MCF 10A (cell line): ENCODE results near the gene TUBGCP2. TPM values are rescaled to one million over a fixed set of nuclear protein-coding genes. Genes with fewer than 3 reads are reported as not detected.
A peak's percentile ranks its signal among the peaks of the same experiment; 100 is the strongest.

Experiments used
- Bru-seq: library from RNA; stranded (reverse); fragments of 400-500 nt; gene quantifications from one replicate; lab custom pipeline; 2021; lab: Mats Ljungman, UMichigan
- BruChase-seq, 2 experiments: library from RNA; stranded (reverse); fragments of 400-500 nt; gene quantifications; one replicate each; lab custom pipeline; 2021; lab: Mats Ljungman, UMichigan
- BruUV-seq: library from RNA; stranded (reverse); fragments of 400-500 nt; replicated peaks from 2 replicates; lab custom pipeline; 2021; lab: Mats Ljungman, UMichigan
- CTCF ChIA-PET: fragments of 300-600 bp; sonication (Branson Sonifier 250); formaldehyde crosslinking; extraction: SDS; loops from one replicate; lab custom pipeline; 2021; ENCODE audit warnings: antibody characterized with exemption, inconsistent platforms; lab: Yijun Ruan, JAX
- POLR2A ChIA-PET: fragments of 300-600, 350-650 bp; sonication (Branson Sonifier 250); formaldehyde crosslinking; extraction: SDS; loops from one replicate; lab custom pipeline; 2020; ENCODE audit warnings: antibody characterized with exemption, inconsistent platforms; lab: Yijun Ruan, JAX
- DNase-seq: peaks from one replicate; pipeline ENCODE4 v3.0.0-alpha.2; 2018; ENCODE audit not compliant: unreplicated experiment
- H3K27ac Mint-ChIP-seq: one replicate; pipeline ENCODE4 v1.8.0; 2022; ENCODE audit warnings: mild to moderate bottlenecking, low read depth, mixed read lengths; ENCODE audit not compliant: unreplicated experiment
- H3K27me3 Mint-ChIP-seq: one replicate; pipeline ENCODE4 v1.8.0; 2022; ENCODE audit warnings: mixed read lengths; ENCODE audit not compliant: insufficient read depth, unreplicated experiment
- H3K36me3 Mint-ChIP-seq: one replicate; pipeline ENCODE4 v1.8.0; 2022; ENCODE audit warnings: mild to moderate bottlenecking, moderate library complexity, mixed read lengths; ENCODE audit not compliant: insufficient read depth, unreplicated experiment
- H3K4me1 Mint-ChIP-seq: one replicate; pipeline ENCODE4 v1.8.0; 2022; ENCODE audit warnings: mixed read lengths; ENCODE audit not compliant: insufficient read depth, unreplicated experiment
- H3K4me3 Mint-ChIP-seq: one replicate; pipeline ENCODE4 v1.8.0; 2022; ENCODE audit warnings: mild to moderate bottlenecking, moderate library complexity, mixed read lengths; ENCODE audit not compliant: unreplicated experiment
- H3K9me3 Mint-ChIP-seq: one replicate; pipeline ENCODE4 v1.8.0; 2022; ENCODE audit warnings: mixed read lengths; ENCODE audit not compliant: unreplicated experiment
- intact Hi-C: fragments of 100-400 bp; cut with micrococcal nuclease; formaldehyde crosslinking; loops from 2 replicates; pipeline ENCODE4 v1.14.1; 2022
- long read RNA-seq: library from polyadenylated mRNA; stranded (forward); transcript quantifications from one replicate; pipeline ENCODE4 v2.0.0, GENCODE V29; 2022
- total RNA-seq: library from RNA; stranded (reverse); gene quantifications from 2 replicates; pipeline ENCODE4 v1.2.3, GENCODE V29; 2022
- TF ChIP-seq, protein P1 (sequence below): fragments of 200-600 bp; IDR thresholded peaks from one replicate; pipeline ENCODE4 v1.8.0; 2022; ENCODE audit warnings: antibody characterized with exemption, mild to moderate bottlenecking; ENCODE audit not compliant: unreplicated experiment

Gene TUBGCP2, protein sequence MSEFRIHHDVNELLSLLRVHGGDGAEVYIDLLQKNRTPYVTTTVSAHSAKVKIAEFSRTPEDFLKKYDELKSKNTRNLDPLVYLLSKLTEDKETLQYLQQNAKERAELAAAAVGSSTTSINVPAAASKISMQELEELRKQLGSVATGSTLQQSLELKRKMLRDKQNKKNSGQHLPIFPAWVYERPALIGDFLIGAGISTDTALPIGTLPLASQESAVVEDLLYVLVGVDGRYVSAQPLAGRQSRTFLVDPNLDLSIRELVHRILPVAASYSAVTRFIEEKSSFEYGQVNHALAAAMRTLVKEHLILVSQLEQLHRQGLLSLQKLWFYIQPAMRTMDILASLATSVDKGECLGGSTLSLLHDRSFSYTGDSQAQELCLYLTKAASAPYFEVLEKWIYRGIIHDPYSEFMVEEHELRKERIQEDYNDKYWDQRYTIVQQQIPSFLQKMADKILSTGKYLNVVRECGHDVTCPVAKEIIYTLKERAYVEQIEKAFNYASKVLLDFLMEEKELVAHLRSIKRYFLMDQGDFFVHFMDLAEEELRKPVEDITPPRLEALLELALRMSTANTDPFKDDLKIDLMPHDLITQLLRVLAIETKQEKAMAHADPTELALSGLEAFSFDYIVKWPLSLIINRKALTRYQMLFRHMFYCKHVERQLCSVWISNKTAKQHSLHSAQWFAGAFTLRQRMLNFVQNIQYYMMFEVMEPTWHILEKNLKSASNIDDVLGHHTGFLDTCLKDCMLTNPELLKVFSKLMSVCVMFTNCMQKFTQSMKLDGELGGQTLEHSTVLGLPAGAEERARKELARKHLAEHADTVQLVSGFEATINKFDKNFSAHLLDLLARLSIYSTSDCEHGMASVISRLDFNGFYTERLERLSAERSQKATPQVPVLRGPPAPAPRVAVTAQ
- 95.9 and 96.2 TPM in 2 replicates for total RNA-seq
- percentile 72 among the genes with signal in this experiment for Bru-seq, nascent RNA
- BruChase-seq, experiment 1, labeled RNA remaining after a 6-hour chase, result percentile 83 among the genes with signal in this experiment
- percentile 73 among the genes with signal in this experiment for BruChase-seq, experiment 2, labeled RNA remaining after a 2-hour chase
- long read RNA-seq, full-length matches to known transcripts, result 225 of 314 reads
- long read RNA-seq, partial matches to known transcripts, result 54 of 314 reads
- long read RNA-seq, other reads (novel, unspliced or antisense), result 35 of 314 reads

DNA sequence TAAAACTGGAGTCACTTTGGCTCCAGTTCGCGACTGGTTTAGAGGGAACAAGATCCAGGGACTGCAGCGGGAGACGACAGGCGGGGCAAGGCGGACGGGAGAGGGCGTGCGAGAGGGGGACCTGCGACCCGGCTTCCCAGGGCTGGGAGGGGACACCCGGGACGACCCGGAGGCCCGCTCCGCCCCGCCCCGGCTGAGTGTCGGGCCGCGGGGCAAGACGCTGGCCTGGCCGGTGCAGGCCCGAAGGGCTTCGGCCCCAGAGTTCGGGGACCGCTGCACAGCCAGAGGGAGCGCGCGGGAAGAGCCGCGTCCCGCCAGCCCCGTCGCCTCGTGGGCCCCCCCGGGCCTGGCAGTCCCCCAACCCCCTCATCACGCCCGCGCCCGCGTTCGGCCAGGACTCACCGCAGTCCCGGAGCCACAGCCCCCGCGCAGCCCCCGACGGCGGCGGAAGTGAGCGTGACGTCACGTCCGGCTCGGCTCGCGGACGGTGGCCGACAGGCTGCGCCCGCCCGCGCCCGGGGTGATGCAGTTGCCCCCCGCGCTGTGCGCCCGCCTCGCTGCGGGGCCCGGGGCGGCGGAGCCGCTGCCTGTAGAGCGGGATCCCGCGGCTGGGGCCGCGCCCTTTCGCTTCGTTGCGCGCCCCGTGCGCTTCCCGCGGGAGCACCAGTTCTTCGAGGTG is at the start of gene TUBGCP2, which contains the start of gene ZNF511:
Gene TUBGCP2, minus strand, starts transcription at position 452 of the 679 bp plus-strand sequence. CDS start 5,931 bp downstream, outside the sequence.
Gene ZNF511, plus strand, starts transcription at position 494 of the 679 bp plus-strand sequence. Its CDS starts 30 bp downstream, at position 524.
- ChIA-PET CTCF (interaction anchor here (0.5 to 2.2 kb wide), 16 partner anchors 10 to 405 kb away, joined by 3 to 14 read pairs (median 6); partner anchors contain the start of gene ECHS1), POLR2A (interaction anchor here (0.5 to 2.1 kb wide), 10 partner anchors 16 to 988 kb away, joined by 3 to 13 read pairs (median 3); no protein-coding TSS in a partner anchor)
- no peaks in the 10 kb centered on the region for H3K9me3 Mint-ChIP-seq
- H3K27ac Mint-ChIP-seq, result peak within 1 kb of the TSS; percentile 100
- BruUV-seq, result TSS peak; percentile 46
- no peaks in the 10 kb centered on the region for H3K27me3 Mint-ChIP-seq
- H3K4me1 Mint-ChIP-seq, result peaks cover 18% of the 10 kb centered on the region
- intact Hi-C loops, result loop anchor here (1.0 to 5.0 kb wide), 3 partner anchors 49 to 406 kb away; no protein-coding TSS in a partner anchor
- H3K4me3 Mint-ChIP-seq, result peak within 1 kb of the TSS; percentile 98
- peak; percentile 71 for DNase-seq
- TF ChIP-seq, protein P1, sequence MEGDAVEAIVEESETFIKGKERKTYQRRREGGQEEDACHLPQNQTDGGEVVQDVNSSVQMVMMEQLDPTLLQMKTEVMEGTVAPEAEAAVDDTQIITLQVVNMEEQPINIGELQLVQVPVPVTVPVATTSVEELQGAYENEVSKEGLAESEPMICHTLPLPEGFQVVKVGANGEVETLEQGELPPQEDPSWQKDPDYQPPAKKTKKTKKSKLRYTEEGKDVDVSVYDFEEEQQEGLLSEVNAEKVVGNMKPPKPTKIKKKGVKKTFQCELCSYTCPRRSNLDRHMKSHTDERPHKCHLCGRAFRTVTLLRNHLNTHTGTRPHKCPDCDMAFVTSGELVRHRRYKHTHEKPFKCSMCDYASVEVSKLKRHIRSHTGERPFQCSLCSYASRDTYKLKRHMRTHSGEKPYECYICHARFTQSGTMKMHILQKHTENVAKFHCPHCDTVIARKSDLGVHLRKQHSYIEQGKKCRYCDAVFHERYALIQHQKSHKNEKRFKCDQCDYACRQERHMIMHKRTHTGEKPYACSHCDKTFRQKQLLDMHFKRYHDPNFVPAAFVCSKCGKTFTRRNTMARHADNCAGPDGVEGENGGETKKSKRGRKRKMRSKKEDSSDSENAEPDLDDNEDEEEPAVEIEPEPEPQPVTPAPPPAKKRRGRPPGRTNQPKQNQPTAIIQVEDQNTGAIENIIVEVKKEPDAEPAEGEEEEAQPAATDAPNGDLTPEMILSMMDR, result no peak
- peaks cover 27% of the 10 kb centered on the region for H3K36me3 Mint-ChIP-seq

DNA sequence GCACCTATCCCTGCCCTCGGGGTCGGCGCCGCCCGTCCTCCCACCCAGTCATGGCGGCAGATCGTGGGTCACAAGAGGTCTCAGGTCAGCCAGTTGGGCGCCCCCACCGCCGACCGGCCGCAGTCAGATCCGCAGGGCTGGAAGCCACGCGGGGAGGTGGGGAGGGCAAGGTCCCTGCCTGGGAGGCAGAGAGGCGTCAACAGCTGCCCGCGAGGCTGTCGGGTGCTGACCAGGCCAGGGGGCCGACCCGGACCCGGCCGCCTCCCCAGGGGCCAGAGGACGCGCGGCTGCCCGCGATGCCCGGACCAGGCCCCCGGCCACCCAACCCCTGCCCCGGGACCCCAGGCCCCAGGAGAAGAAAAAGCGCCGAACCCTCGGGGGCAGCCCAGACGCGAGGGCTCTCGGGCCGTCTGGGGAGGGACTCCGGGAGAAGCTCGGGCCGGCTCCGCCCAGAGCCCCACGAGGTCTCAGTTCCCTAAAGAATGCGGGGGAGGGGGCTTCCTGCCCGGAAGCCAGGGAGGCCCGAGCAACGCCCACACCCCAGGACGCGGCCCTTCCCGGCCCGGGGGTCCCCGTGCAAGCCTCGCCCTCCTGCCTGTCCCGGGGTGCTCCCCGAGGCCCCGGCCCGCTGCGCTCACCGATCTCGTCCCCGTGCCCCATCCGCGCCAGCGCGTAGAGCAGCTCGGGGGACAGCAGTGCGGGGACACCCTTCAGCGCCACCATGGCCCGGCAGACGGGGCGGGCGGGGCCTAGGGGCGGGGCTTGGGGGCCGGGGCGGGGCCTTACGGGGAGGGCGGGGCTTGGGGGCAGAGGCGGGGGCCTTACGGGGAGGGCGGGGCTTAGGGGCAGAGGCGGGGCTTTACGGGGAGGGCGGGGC is 48.9 kb upstream of the TUBGCP2 start, which contains the start of gene FUOM:
Gene FUOM, minus strand, starts transcription at position 735 of the 877 bp plus-strand sequence. Its CDS starts 12 bp downstream, at position 723.
- Mint-ChIP-seq H3K27ac (no peak within 1 kb of the TSS), H3K36me3 (peaks cover 15% of the 10 kb centered on the region), H3K4me3 (peak within 1 kb of the TSS; percentile 68), H3K9me3 (no peaks in the 10 kb centered on the region), H3K27me3 (no peaks in the 10 kb centered on the region), H3K4me1 (no peaks in the 10 kb centered on the region)
- no TSS peak for BruUV-seq
- TF ChIP-seq, protein P1, result no peak
- intact Hi-C loops, result no loop called here
- peak; percentile 56 for DNase-seq
- CTCF ChIA-PET, result interaction anchor here (0.5 kb wide), 1 partner anchor 82 kb away, joined by 3 read pairs; no protein-coding TSS in a partner anchor
- POLR2A ChIA-PET, result interaction anchor here (0.6 to 1.2 kb wide), 3 partner anchors 10 to 44 kb away, joined by 3 to 4 read pairs (median 3); partner anchors contain the start of gene PRAP1
